Neuronal stem cell (in vitro differentiated cells): ENCODE results near the gene RING1.

Experiments used
- DNase-seq: peaks from one replicate; pipeline ENCODE4 v3.0.0-alpha.2; 2013; ENCODE audit warnings: low spot score
- H2AFZ ChIP-seq: one replicate; pipeline ENCODE4 v1.6.1; 2013; ENCODE audit warnings: mild to moderate bottlenecking, low read length, inconsistent platforms
- H2AK5ac ChIP-seq: 2 replicates; pipeline ENCODE4 v1.6.1; 2013; ENCODE audit warnings: low read depth, mild to moderate bottlenecking, inconsistent platforms, low read length, moderate library complexity, mixed read lengths
- H2BK120ac ChIP-seq: 2 replicates; pipeline ENCODE4 v1.6.1; 2013; ENCODE audit warnings: low read depth, mild to moderate bottlenecking, inconsistent platforms, low read length, moderate library complexity, mixed read lengths
- H2BK12ac ChIP-seq: one replicate; pipeline ENCODE4 v1.6.1; 2013; ENCODE audit warnings: low read length, inconsistent platforms
- H2BK15ac ChIP-seq: 2 replicates; pipeline ENCODE4 v1.6.1; 2013; ENCODE audit warnings: mild to moderate bottlenecking, low read length, inconsistent platforms, mixed read lengths
- H2BK5ac ChIP-seq: one replicate; pipeline ENCODE4 v1.6.1; 2013; ENCODE audit warnings: inconsistent platforms, mild to moderate bottlenecking, low read length, moderate library complexity
- H3K14ac ChIP-seq: one replicate; pipeline ENCODE4 v1.6.1; 2013; ENCODE audit warnings: low read length, inconsistent platforms
- H3K18ac ChIP-seq: 2 replicates; pipeline ENCODE4 v1.6.1; 2013; ENCODE audit warnings: low read length, inconsistent platforms
- H3K23ac ChIP-seq: 2 replicates; pipeline ENCODE4 v1.6.1; 2013; ENCODE audit warnings: low read depth, mild to moderate bottlenecking, mixed read lengths, low read length, inconsistent platforms; ENCODE audit not compliant: poor library complexity
- H3K27ac ChIP-seq: replicated peaks from 3 replicates; pipeline ENCODE4 v1.5.1; 2013; ENCODE audit warnings: low read length, inconsistent platforms
- H3K27me3 ChIP-seq, 3 experiments: 2 replicates each; pipeline ENCODE4 v1.6.1; 2013; ENCODE audit warnings: low read length in 3 of 3, mild to moderate bottlenecking in 2 of 3, inconsistent platforms in 1 of 3, low read depth in 1 of 3, mixed read lengths in 1 of 3, moderate library complexity in 1 of 3; ENCODE audit not compliant: control insufficient read depth in 3 of 3, insufficient read depth in 3 of 3
- H3K36me3 ChIP-seq, 2 donors: replicated peaks in 1 of 2; 2 replicates each; pipeline ENCODE4 v1.6.1; 2013; ENCODE audit warnings: low read length in 2 of 2; ENCODE audit not compliant: control insufficient read depth in 2 of 2, insufficient read depth in 2 of 2
- H3K4ac ChIP-seq: 2 replicates; pipeline ENCODE4 v1.6.1; 2013; ENCODE audit warnings: inconsistent platforms, mild to moderate bottlenecking, low read length, moderate library complexity
- H3K4me1 ChIP-seq, 2 donors: 1 replicate in 1 of 2; 2 replicates in 1 of 2; pipeline ENCODE4 v1.6.1; 2013; ENCODE audit warnings: low read length in 2 of 2, low read depth in 1 of 2; ENCODE audit not compliant: control insufficient read depth in 2 of 2, insufficient read depth in 1 of 2
- H3K4me2 ChIP-seq: one replicate; pipeline ENCODE4 v1.6.1; 2013; ENCODE audit warnings: mild to moderate bottlenecking, low read length, inconsistent platforms; ENCODE audit not compliant: insufficient read depth, poor library complexity, severe bottlenecking
- H3K4me3 ChIP-seq, 2 donors: 2 replicates each; pipeline ENCODE4 v1.5.1; 2013; ENCODE audit warnings: low read length in 2 of 2, mild to moderate bottlenecking in 2 of 2, inconsistent platforms in 1 of 2, moderate library complexity in 1 of 2
- H3K79me1 ChIP-seq: one replicate; pipeline ENCODE4 v1.6.1; 2013; ENCODE audit warnings: low read depth, mild to moderate bottlenecking, inconsistent platforms, low read length, moderate library complexity
- H3K9ac ChIP-seq: one replicate; pipeline ENCODE4 v1.6.1; 2013; ENCODE audit warnings: mild to moderate bottlenecking, low read depth, low read length, inconsistent platforms; ENCODE audit not compliant: poor library complexity
- H3K9me3 ChIP-seq, 2 donors: replicated peaks in 1 of 2; 2 replicates each; pipeline versions ENCODE3 to v1.6.1; 2013; ENCODE audit warnings: low read length in 2 of 2, mild to moderate bottlenecking in 2 of 2, inconsistent platforms in 1 of 2, low read depth in 1 of 2, mixed read lengths in 1 of 2, moderate library complexity in 1 of 2; ENCODE audit not compliant: control insufficient read depth in 2 of 2, insufficient read depth in 1 of 2
- H4K8ac ChIP-seq: one replicate; pipeline ENCODE4 v1.6.1; 2013; ENCODE audit warnings: low read depth, mild to moderate bottlenecking, inconsistent platforms, low read length, moderate library complexity
- H4K91ac ChIP-seq: one replicate; pipeline ENCODE4 v1.6.1; 2013; ENCODE audit warnings: low read length, low read depth, mild to moderate bottlenecking, inconsistent platforms; ENCODE audit not compliant: poor library complexity
- WGBS, 2 donors: extraction: QIAGEN DNeasy Blood & Tissue Kit; methylation state at CpG; one replicate each; pipeline ENCODE4 v1.1.7; 2013; ENCODE audit warnings: missing lambda C conversion rate in 2 of 2, mixed read lengths in 1 of 2; ENCODE audit not compliant: insufficient read length in 2 of 2, insufficient replicate concordance in 1 of 2; ENCODE audit errors: extremely low coverage in 2 of 2; 5-methylcytosine and 5-hydroxymethylcytosine counted together

The RING1 gene

GRCh38 chr6:33248932-33249731 is 40.8 kb downstream of the RING1 start:
- H3K4me2 ChIP-seq: peak overlapping the region; percentile 91
- no peak overlapping the region for H2BK120ac ChIP-seq
- no peak overlapping the region for H4K91ac ChIP-seq
- peaks cover 3 to 22% of the 10 kb centered on the region in 2 donors for H3K36me3 ChIP-seq
- WGBS, 2 donors: no CpG with 5 or more reads among the region's 58 CpGs
- no peak overlapping the region for H2BK12ac ChIP-seq
- peaks cover 0 to 3% (median 0%) of the 10 kb centered on the region in 3 experiments for H3K27me3 ChIP-seq
- no peaks in the 10 kb centered on the region for H3K79me1 ChIP-seq
- peak overlapping the region; percentile 67 to 80 for H3K4me3 ChIP-seq
- H3K9me3 ChIP-seq: no peaks in the 10 kb centered on the region
- no peak overlapping the region for H4K8ac ChIP-seq
- H3K9ac ChIP-seq: peak overlapping the region; percentile 92
- DNase-seq: peak; percentile 96
- peak overlapping the region; percentile 7 for H2BK5ac ChIP-seq
- peak overlapping the region; percentile 94 for H3K23ac ChIP-seq
- H3K14ac ChIP-seq: no peak overlapping the region
- peak overlapping the region; percentile 62 for H3K27ac ChIP-seq
- no peak overlapping the region for H3K4ac ChIP-seq
- H2AFZ ChIP-seq: peak overlapping the region; percentile 87
- peaks cover 9 to 13% of the 10 kb centered on the region in 2 donors for H3K4me1 ChIP-seq
- H3K18ac ChIP-seq: peak overlapping the region; percentile 84
- H2AK5ac ChIP-seq: no peak overlapping the region
- H2BK15ac ChIP-seq: no peak overlapping the region

GRCh38 chr6:33249732-33250630 is 41.7 kb downstream of the RING1 start:
- no peaks in the 10 kb centered on the region for H3K79me1 ChIP-seq
- peak overlapping the region; percentile 92 for H3K9ac ChIP-seq
- H3K23ac ChIP-seq: peak overlapping the region; percentile 94
- no peak overlapping the region for H4K8ac ChIP-seq
- H3K9me3 ChIP-seq: no peaks in the 10 kb centered on the region
- no peak overlapping the region for H2BK15ac ChIP-seq
- WGBS, 2 donors: no CpG with 5 or more reads among the region's 15 CpGs
- peak overlapping the region; percentile 77 for H3K4me2 ChIP-seq
- H2BK5ac ChIP-seq: peak overlapping the region; percentile 7
- peak overlapping the region; percentile 67 to 80 for H3K4me3 ChIP-seq
- H3K4me1 ChIP-seq: peaks cover 9 to 13% of the 10 kb centered on the region in 2 donors
- no peak for DNase-seq
- peak overlapping the region; percentile 87 for H2AFZ ChIP-seq
- no peak overlapping the region for H3K4ac ChIP-seq
- no peak overlapping the region for H3K14ac ChIP-seq
- H4K91ac ChIP-seq: no peak overlapping the region
- peaks cover 3 to 26% of the 10 kb centered on the region in 2 donors for H3K36me3 ChIP-seq
- H3K18ac ChIP-seq: peak overlapping the region; percentile 84
- H3K27me3 ChIP-seq: peaks cover 0 to 3% (median 0%) of the 10 kb centered on the region in 3 experiments
- H2BK120ac ChIP-seq: no peak overlapping the region
- no peak overlapping the region for H2BK12ac ChIP-seq
- no peak overlapping the region for H2AK5ac ChIP-seq
- peak overlapping the region; percentile 62 for H3K27ac ChIP-seq

GRCh38 chr6:33250731-33251130 is 42.4 kb downstream of the RING1 start:
- Histone ChIP-seq H3K9ac (no peak overlapping the region), H4K8ac (no peak overlapping the region), H3K79me1 (no peaks in the 10 kb centered on the region), H2BK120ac (no peak overlapping the region), H2AK5ac (no peak overlapping the region), H3K36me3 (peaks cover 3 to 28% of the 10 kb centered on the region in 2 donors), H2AFZ (no peak overlapping the region), H3K14ac (no peak overlapping the region), H3K9me3 (no peaks in the 10 kb centered on the region), H2BK12ac (no peak overlapping the region), H3K4ac (no peak overlapping the region), H2BK5ac (no peak overlapping the region), H3K4me3 (no peak overlapping the region), H3K4me2 (no peak overlapping the region), H4K91ac (no peak overlapping the region), H3K4me1 (peaks cover 9 to 13% of the 10 kb centered on the region in 2 donors), H2BK15ac (no peak overlapping the region), H3K27ac (no peak overlapping the region), H3K18ac (no peak overlapping the region), H3K23ac (no peak overlapping the region), H3K27me3 (peaks cover 0 to 3% (median 0%) of the 10 kb centered on the region in 3 experiments)
- WGBS, 2 donors: no CpG with 5 or more reads among the region's 13 CpGs
- DNase-seq: no peak
